ENCODE measurements around the gene PDGFB. TPM values are rescaled to one million over a fixed set of nuclear protein-coding genes. Genes with fewer than 3 reads are reported as not detected.
A peak's percentile ranks its signal among the peaks of the same experiment; 100 is the strongest.

The PDGFB gene
- total and polyA plus RNA-seq, 8 donors: 1.2 to 58.5 (median 3.9) TPM

DNA sequence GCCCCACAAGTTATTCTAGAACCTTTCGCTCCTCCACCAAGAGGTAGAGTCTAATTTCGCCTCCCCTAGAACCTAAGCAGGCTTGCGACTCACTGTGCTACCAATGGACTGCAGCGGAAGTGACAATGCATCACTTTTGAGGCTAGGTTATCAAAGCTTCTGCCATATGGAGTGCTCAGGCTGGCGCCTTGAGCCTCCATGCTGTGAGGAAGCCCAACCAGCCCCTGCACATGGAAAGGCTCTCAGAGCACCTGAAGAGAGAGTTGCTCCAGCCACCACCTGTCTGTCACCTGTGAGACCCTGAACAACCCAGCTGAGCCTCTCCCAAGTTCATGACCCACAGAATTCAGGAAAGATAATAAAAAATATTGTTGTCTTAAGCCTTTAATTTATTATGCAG is 63.0 kb downstream of the PDGFB start:
- H3K27me3 ChIP-seq: no peaks in the 10 kb centered on the region
- TF ChIP-seq POLR2A (IDR thresholded peaks at IDR 0.05) (no peak), POLR2AphosphoS5 (IDR thresholded peaks at IDR 0.05) (no peak), EP300 (IDR thresholded peaks at IDR 0.05) (no peak)
- TF ChIP-seq, protein P1, sequence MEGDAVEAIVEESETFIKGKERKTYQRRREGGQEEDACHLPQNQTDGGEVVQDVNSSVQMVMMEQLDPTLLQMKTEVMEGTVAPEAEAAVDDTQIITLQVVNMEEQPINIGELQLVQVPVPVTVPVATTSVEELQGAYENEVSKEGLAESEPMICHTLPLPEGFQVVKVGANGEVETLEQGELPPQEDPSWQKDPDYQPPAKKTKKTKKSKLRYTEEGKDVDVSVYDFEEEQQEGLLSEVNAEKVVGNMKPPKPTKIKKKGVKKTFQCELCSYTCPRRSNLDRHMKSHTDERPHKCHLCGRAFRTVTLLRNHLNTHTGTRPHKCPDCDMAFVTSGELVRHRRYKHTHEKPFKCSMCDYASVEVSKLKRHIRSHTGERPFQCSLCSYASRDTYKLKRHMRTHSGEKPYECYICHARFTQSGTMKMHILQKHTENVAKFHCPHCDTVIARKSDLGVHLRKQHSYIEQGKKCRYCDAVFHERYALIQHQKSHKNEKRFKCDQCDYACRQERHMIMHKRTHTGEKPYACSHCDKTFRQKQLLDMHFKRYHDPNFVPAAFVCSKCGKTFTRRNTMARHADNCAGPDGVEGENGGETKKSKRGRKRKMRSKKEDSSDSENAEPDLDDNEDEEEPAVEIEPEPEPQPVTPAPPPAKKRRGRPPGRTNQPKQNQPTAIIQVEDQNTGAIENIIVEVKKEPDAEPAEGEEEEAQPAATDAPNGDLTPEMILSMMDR (IDR thresholded peaks at IDR 0.05): no peak
- intact Hi-C loops (cut with DNase I; ENCODE audit: low total_unique reads): no loop called here
- H3K36me3 ChIP-seq: no peaks in the 10 kb centered on the region
- H3K9me3 ChIP-seq: peaks cover 0 to 8% (median 5%) of the 10 kb centered on the region in 4 donors
- DNase-seq: no peak
- H3K27ac ChIP-seq: no peak overlapping the region
- no peak overlapping the region for H3K4me3 ChIP-seq
- peaks cover 0 to 20% (median 2%) of the 10 kb centered on the region in 4 donors for H3K4me1 ChIP-seq
- WGBS, 5 donors: 81 to 100% (median 97%) methylated on average over 2 to 5 of the region's 5 CpGs

DNA sequence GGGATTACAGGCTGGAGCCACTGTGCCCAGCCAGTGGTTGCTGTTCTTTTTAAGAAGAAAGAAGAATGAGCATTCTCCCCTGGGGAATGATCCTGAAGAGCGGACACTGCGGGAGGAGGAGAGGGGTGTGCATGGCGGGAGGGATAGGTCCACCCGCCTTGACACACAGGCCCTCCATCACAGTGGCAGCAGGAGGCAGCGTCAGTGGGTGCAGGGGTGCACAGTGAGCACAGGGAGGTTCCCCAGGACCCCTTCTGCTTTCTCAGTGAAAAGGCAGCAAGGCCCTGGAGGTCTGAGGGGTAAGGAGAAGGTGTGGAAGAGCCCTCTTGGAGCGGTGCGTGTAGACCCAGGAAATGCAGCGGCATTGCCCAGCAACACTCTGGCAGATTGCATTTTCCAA is 63.4 kb downstream of the PDGFB start:
- H3K4me1 ChIP-seq: peaks cover 4 to 24% (median 7%) of the 10 kb centered on the region in 4 donors
- no peaks in the 10 kb centered on the region for H3K27me3 ChIP-seq
- no peaks in the 10 kb centered on the region for H3K36me3 ChIP-seq
- H3K4me3 ChIP-seq: no peak overlapping the region
- intact Hi-C loops (cut with DNase I; ENCODE audit: low total_unique reads): no loop called here
- no peak for TF ChIP-seq EP300 (IDR thresholded peaks at IDR 0.05)
- no peak for TF ChIP-seq POLR2AphosphoS5 (IDR thresholded peaks at IDR 0.05)
- TF ChIP-seq POLR2A (IDR thresholded peaks at IDR 0.05): no peak
- DNase-seq: no peak
- H3K27ac ChIP-seq: peak overlapping the region in 1 of 5 donors; percentile 20
- WGBS, 5 donors: 92 to 100% (median 96%) methylated on average over 7 to 8 of the region's 8 CpGs
- H3K9me3 ChIP-seq: peaks cover 0 to 8% (median 5%) of the 10 kb centered on the region in 4 donors

DNA sequence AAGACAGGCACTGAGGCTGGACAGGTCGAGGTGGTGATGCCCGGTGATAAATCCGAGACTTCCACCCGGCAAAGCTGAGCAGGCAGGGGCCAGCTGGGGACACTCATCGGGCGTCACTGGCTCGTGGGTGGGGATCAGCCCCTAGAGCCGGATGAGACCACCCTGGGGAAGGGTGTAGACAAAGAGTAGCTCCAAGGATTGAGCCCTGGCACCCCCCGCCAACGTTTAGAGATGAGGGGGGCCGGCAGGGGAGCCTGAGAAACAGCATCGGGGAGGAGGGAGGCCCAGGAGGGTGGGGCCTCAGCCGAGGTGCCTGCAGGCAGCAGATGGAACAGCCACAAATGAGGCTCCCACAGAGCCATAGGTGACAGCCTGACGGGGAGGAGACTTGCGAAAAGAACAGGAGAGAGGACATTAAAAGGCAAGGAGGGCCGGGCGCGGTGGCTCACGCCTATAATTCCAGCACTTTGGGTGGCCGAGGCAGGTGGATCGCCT is 64.9 kb downstream of the PDGFB start:
- Histone ChIP-seq H3K36me3 (no peaks in the 10 kb centered on the region), H3K4me3 (no peak overlapping the region), H3K4me1 (peaks cover 18 to 36% (median 21%) of the 10 kb centered on the region in 4 donors), H3K27ac (peak overlapping the region in 2 of 5 donors; percentile 19 to 32), H3K9me3 (peaks cover 0 to 8% (median 5%) of the 10 kb centered on the region in 4 donors), H3K27me3 (no peaks in the 10 kb centered on the region)
- peak in 1 of 2 donors; percentile 35 for DNase-seq
- WGBS, 5 donors: 65 to 73% (median 68%) methylated on average over 21 of the region's 21 CpGs
- TF ChIP-seq, protein P1 (IDR thresholded peaks at IDR 0.05): no peak
- TF ChIP-seq EP300 (IDR thresholded peaks at IDR 0.05) (no peak), POLR2AphosphoS5 (IDR thresholded peaks at IDR 0.05) (no peak), POLR2A (IDR thresholded peaks at IDR 0.05) (no peak)
- intact Hi-C loops (cut with DNase I; ENCODE audit: low total_unique reads): no loop called here

DNA sequence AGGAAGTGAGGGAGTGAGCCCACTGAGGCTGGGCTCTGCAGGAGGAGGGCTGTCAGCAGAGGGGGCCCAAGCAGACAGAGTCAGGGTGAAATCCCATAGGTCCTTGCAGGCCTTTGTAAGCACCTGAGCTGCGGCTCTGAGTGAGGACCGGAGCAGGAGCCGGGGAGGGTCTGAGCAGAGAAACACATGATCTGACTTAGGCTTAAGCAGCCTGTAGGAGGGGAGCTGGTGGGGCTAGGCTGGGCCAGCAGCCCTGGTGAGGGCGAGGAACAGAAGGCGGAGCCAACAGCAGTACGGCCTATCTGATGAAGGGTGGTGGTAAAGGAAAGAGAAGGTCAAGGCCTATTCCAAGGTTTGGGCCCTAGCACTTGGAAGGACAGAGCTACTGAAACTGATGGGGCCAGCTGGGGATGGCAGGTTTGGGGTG is 65.4 kb downstream of the PDGFB start:
- peaks cover 0 to 8% (median 5%) of the 10 kb centered on the region in 4 donors for H3K9me3 ChIP-seq
- H3K27me3 ChIP-seq: no peaks in the 10 kb centered on the region
- no peak overlapping the region for H3K4me3 ChIP-seq
- intact Hi-C loops (cut with DNase I; ENCODE audit: low total_unique reads): no loop called here
- WGBS, 5 donors: 60 to 76% (median 65%) methylated on average over 6 of the region's 6 CpGs
- H3K27ac ChIP-seq: peak overlapping the region in 2 of 5 donors; percentile 32 to 78
- no peaks in the 10 kb centered on the region for H3K36me3 ChIP-seq
- no peak for TF ChIP-seq POLR2AphosphoS5 (IDR thresholded peaks at IDR 0.05)
- TF ChIP-seq EP300 (IDR thresholded peaks at IDR 0.05): no peak
- peak in 1 of 2 donors; percentile 34 for DNase-seq
- peaks cover 23 to 38% (median 26%) of the 10 kb centered on the region in 4 donors for H3K4me1 ChIP-seq

DNA sequence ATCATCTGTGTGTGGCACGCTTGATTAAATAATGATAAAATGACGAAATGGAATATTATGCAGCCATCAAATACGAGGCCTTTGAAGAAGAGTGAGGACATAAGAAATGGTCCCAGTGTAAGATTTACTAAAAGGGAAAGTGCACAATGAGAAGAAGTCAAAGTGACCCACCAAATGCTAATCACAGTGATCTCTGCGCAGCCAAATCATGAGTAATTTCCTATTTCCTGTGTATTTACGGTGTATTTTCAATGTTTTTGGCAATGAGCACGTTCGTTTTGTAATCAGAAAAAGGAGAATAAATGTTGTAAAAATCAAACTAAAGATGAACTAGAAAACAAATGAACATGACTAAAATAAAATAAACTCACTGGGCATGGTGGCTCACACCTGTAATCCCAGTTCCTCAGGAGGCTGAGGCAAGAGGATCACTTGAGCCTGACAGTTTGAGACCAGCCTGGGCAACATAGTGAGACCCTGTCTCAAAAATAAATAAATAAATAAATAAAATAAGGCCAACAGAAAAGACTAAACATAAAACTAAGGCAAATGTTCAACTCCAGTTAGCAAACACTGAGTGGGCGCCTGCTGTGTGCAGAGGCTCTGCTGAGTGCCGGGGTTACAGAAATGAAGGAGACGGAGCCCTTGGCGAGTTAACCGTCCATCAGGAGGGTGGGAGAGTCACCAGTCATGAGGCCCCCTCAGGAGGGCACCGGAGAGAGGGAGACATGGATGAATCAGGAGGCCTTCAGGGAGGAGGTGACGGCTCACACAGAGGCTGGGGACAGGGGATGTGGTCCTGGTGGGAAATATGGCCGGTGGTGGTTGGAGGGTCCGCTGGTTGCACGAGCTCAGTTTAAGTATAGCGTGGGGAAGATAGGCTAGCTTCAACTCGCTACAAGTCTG is 66.3 kb downstream of the PDGFB start:
- Histone ChIP-seq H3K4me1 (peaks cover 33 to 47% (median 36%) of the 10 kb centered on the region in 4 donors), H3K4me3 (no peak overlapping the region), H3K27ac (peak overlapping the region; percentile 32 to 85 (median 71)), H3K27me3 (no peaks in the 10 kb centered on the region), H3K36me3 (no peaks in the 10 kb centered on the region), H3K9me3 (peaks cover 0 to 8% (median 5%) of the 10 kb centered on the region in 4 donors)
- DNase-seq: no peak
- TF ChIP-seq, protein P1 (IDR thresholded peaks at IDR 0.05): no peak
- TF ChIP-seq POLR2AphosphoS5 (IDR thresholded peaks at IDR 0.05) (no peak), EP300 (IDR thresholded peaks at IDR 0.05) (no peak), POLR2A (IDR thresholded peaks at IDR 0.05) (no peak)
- intact Hi-C loops (cut with DNase I; ENCODE audit: low total_unique reads): no loop called here
- WGBS, 5 donors: 83 to 88% (median 86%) methylated on average over 19 of the region's 19 CpGs
